ENCODE data around the gene NDUFAF3.

DNA sequence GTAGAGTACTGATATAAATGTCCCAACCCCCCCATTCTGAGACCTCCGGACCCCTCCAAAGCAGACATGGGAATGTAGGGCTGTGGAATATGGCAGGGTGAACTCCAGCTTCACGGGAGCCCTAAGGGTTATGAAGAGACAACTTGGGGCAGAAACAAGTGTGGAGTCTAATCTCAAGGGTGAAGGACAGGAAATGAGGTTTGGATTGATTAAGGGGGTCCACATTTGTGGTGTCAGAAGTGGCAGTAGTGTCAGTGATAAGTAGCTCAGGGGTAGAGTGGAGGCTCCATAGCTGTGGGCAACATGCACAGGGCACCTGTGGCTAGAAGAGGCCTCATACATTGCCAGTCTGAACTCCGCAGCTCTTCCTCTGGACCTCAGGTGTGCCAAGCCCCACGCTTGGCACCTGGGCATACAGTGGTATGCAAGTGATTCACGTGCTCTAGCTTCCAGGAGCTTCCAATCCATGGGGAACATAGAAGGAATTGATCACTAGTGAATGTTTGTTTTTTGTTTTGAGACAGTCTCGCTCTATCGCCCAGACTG is 36.0 kb upstream of the NDUFAF3 start:
- TF ChIP-seq, protein P1, sequence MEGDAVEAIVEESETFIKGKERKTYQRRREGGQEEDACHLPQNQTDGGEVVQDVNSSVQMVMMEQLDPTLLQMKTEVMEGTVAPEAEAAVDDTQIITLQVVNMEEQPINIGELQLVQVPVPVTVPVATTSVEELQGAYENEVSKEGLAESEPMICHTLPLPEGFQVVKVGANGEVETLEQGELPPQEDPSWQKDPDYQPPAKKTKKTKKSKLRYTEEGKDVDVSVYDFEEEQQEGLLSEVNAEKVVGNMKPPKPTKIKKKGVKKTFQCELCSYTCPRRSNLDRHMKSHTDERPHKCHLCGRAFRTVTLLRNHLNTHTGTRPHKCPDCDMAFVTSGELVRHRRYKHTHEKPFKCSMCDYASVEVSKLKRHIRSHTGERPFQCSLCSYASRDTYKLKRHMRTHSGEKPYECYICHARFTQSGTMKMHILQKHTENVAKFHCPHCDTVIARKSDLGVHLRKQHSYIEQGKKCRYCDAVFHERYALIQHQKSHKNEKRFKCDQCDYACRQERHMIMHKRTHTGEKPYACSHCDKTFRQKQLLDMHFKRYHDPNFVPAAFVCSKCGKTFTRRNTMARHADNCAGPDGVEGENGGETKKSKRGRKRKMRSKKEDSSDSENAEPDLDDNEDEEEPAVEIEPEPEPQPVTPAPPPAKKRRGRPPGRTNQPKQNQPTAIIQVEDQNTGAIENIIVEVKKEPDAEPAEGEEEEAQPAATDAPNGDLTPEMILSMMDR (IDR thresholded peaks at IDR 0.05; ENCODE audit: insufficient read depth, low read length, poor library complexity, severe bottlenecking), result no peak
- no peak for TF ChIP-seq EZH2phosphoT487 (conservative IDR thresholded peaks at IDR 0.05; ENCODE audit: low read length)

All from SU-DHL-6 (cell line).